Measurements from ENCODE around the gene PRKN. TPM values are rescaled to one million over a fixed set of nuclear protein-coding genes. Genes with fewer than 3 reads are reported as not detected.

The PRKN gene
- total and polyA plus RNA-seq, 2 experiments from 2014 or later = 0.10 to 0.84 TPM

- no peak for TF ChIP-seq ZNF331 (CRISPR knock-in tag; IDR thresholded peaks at IDR 0.05; ENCODE audit: low read depth)
Measured at GRCh38 chr6:162325826-162326225, 401.7 kb downstream of the PRKN start (continued).

GRCh38 chr6:162325051-162325450 is 402.5 kb downstream of the PRKN start:
- Histone ChIP-seq H3F3A (replicated peaks; ENCODE audit: low read depth) (no peaks in the 10 kb centered on the region), H3K4me1 (ENCODE audit: insufficient read depth) (no peaks in the 10 kb centered on the region), H3K27me3 (ENCODE audit: insufficient read depth) (no peaks in the 10 kb centered on the region), H3K27ac (ENCODE audit: low read depth) (no peak overlapping the region), H3K79me2 (replicated peaks; ENCODE audit: insufficient read depth) (no peaks in the 10 kb centered on the region), H2AFZ (0 out of 2 replicates have a peak overlapping the region, but pooled peaks have one; percentile 29), H4K20me1 (replicated peaks; ENCODE audit: insufficient read depth) (no peaks in the 10 kb centered on the region), H3K36me3 (ENCODE audit: insufficient read depth) (no peaks in the 10 kb centered on the region), H3K4me2 (no peak overlapping the region), H3K9me2 (ENCODE audit: insufficient read depth) (0 out of 2 replicates have a peak, but pooled peaks cover 5% of the 10 kb centered on the region), H3K4me3 (no peak overlapping the region)
- peaks cover 3% of the 10 kb centered on the region for H3K27me3 Mint-ChIP-seq (ENCODE audit: insufficient read depth, low read depth, poor library complexity)
- TF ChIP-seq ZNF331 (CRISPR knock-in tag; IDR thresholded peaks at IDR 0.05; ENCODE audit: low read depth) (no peak), CREB1 (CRISPR knock-in tag; IDR thresholded peaks at IDR 0.05; ENCODE audit: low read depth) (no peak)
- TF ChIP-seq, protein P1, sequence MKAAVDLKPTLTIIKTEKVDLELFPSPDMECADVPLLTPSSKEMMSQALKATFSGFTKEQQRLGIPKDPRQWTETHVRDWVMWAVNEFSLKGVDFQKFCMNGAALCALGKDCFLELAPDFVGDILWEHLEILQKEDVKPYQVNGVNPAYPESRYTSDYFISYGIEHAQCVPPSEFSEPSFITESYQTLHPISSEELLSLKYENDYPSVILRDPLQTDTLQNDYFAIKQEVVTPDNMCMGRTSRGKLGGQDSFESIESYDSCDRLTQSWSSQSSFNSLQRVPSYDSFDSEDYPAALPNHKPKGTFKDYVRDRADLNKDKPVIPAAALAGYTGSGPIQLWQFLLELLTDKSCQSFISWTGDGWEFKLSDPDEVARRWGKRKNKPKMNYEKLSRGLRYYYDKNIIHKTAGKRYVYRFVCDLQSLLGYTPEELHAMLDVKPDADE (IDR thresholded peaks at IDR 0.05) = no peak
- H3K27ac Mint-ChIP-seq = no peak overlapping the region
- no peak for ATAC-seq
- no peak overlapping the region for H3K4me3 Mint-ChIP-seq
- H3K9me3 Mint-ChIP-seq = peaks cover 18% of the 10 kb centered on the region; the same call in 2 of the 3 replicates
- H3K4me1 Mint-ChIP-seq = no peaks in the 10 kb centered on the region
- peaks cover 2% of the 10 kb centered on the region; the same call in 2 of the 3 replicates for H3K36me3 Mint-ChIP-seq (ENCODE audit: low read depth)
- DNase-seq (ENCODE audit: low spot score) = no peak

GRCh38 chr6:162315291-162315690 is 412.3 kb downstream of the PRKN start:
- no peak for ATAC-seq
- no peak for TF ChIP-seq POLR2AphosphoS5 (IDR thresholded peaks at IDR 0.05; ENCODE audit: low read depth)
- TF ChIP-seq EZH2phosphoT487 (IDR thresholded peaks at IDR 0.05; ENCODE audit: unreplicated experiment) = no peak

DNA sequence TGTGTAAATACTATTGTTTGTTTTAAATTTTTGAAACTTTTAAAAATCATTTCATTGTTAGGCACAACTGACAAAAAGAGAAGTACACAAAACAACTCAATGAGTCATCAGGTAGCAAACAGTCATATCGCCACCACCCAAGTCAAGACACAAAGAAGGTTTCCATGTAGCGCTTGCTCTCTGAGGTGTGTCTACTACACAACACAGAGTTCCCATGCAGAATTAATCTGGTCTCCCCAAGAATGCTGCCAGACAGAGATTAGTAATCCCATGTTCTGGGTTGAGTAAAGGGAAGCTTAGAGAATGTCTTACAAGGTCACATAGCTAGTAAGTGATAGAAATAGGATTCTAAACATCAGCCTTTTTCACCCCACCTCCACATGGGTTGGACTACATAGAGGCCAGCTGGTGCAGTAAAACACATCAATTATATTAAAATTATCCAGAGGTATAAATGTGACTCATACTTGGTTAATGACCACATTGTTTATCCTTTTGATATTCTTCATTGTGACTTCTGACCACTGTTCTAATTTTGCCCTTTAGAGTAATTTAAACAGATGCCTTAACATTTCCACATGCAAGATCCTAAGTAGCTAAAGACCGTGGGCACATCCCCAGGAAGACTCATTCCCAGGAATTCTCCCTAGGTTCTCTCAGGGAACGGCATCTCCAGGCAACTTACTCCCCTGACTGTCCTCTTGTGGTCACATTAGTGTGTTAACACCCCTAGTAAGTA is 413.5 kb downstream of the PRKN start:
- DNase-seq (ENCODE audit: low spot score) = no peak
- Histone ChIP-seq H3K79me2 (replicated peaks; ENCODE audit: insufficient read depth) (no peaks in the 10 kb centered on the region), H3K4me1 (ENCODE audit: insufficient read depth) (no peaks in the 10 kb centered on the region), H4K20me1 (replicated peaks; ENCODE audit: insufficient read depth) (no peaks in the 10 kb centered on the region), H3K9me2 (ENCODE audit: insufficient read depth) (peaks cover 3% of the 10 kb centered on the region; the same call in 1 of the 2 replicates), H3K27ac (ENCODE audit: low read depth) (no peak overlapping the region), H3F3A (replicated peaks; ENCODE audit: low read depth) (no peaks in the 10 kb centered on the region), H3K27me3 (ENCODE audit: insufficient read depth) (no peaks in the 10 kb centered on the region), H2AFZ (no peak overlapping the region), H3K4me3 (no peak overlapping the region), H3K36me3 (ENCODE audit: insufficient read depth) (no peaks in the 10 kb centered on the region), H3K4me2 (no peak overlapping the region)
- Mint-ChIP-seq H3K36me3 (ENCODE audit: low read depth) (no peaks in the 10 kb centered on the region), H3K27ac (no peak overlapping the region), H3K4me3 (no peak overlapping the region), H3K27me3 (ENCODE audit: insufficient read depth, low read depth, poor library complexity) (no peaks in the 10 kb centered on the region), H3K9me3 (no peaks in the 10 kb centered on the region), H3K4me1 (peaks cover 16% of the 10 kb centered on the region)
- no peak for ATAC-seq
- TF ChIP-seq CTCF (conservative IDR thresholded peaks at IDR 0.05; ENCODE audit: low read depth in 2 of 2) (no peak), EZH2 (IDR thresholded peaks at IDR 0.05; ENCODE audit: low read depth, unreplicated experiment) (no peak), ZNF331 (CRISPR knock-in tag; IDR thresholded peaks at IDR 0.05; ENCODE audit: low read depth) (no peak), STAT1 (IDR thresholded peaks at IDR 0.05; ENCODE audit: unreplicated experiment) (no peak), REST (IDR thresholded peaks at IDR 0.05; ENCODE audit: unreplicated experiment) (no peak), EZH2phosphoT487 (IDR thresholded peaks at IDR 0.05; ENCODE audit: unreplicated experiment) (no peak), POLR2AphosphoS5 (IDR thresholded peaks at IDR 0.05; ENCODE audit: low read depth) (no peak), ZNF114 (CRISPR knock-in tag; IDR thresholded peaks at IDR 0.05) (no peak)

More at GRCh38 chr6:162315291-162315690, 412.3 kb downstream of the PRKN start:
- Histone ChIP-seq H3K27me3 (ENCODE audit: insufficient read depth) (no peaks in the 10 kb centered on the region), H3K36me3 (ENCODE audit: insufficient read depth) (no peaks in the 10 kb centered on the region), H2AFZ (no peak overlapping the region), H3K4me1 (ENCODE audit: insufficient read depth) (no peaks in the 10 kb centered on the region), H3K79me2 (replicated peaks; ENCODE audit: insufficient read depth) (no peaks in the 10 kb centered on the region), H3K4me3 (no peak overlapping the region), H3K9me2 (ENCODE audit: insufficient read depth) (peaks cover 3% of the 10 kb centered on the region; the same call in 1 of the 2 replicates), H3F3A (replicated peaks; ENCODE audit: low read depth) (no peaks in the 10 kb centered on the region), H4K20me1 (replicated peaks; ENCODE audit: insufficient read depth) (no peaks in the 10 kb centered on the region), H3K4me2 (no peak overlapping the region), H3K27ac (ENCODE audit: low read depth) (no peak overlapping the region)
- peaks cover 16% of the 10 kb centered on the region for H3K4me1 Mint-ChIP-seq
- H3K4me3 Mint-ChIP-seq = no peak overlapping the region
- H3K27ac Mint-ChIP-seq = no peak overlapping the region
- no peaks in the 10 kb centered on the region for H3K9me3 Mint-ChIP-seq
- H3K36me3 Mint-ChIP-seq (ENCODE audit: low read depth) = no peaks in the 10 kb centered on the region
- no peaks in the 10 kb centered on the region for H3K27me3 Mint-ChIP-seq (ENCODE audit: insufficient read depth, low read depth, poor library complexity)
- DNase-seq (ENCODE audit: low spot score) = peak; percentile 35

All from GM23338 (cell line).